ENCODE results near the gene NQO2. TPM values are rescaled to one million over a fixed set of nuclear protein-coding genes. Genes with fewer than 3 reads are reported as not detected.
"Not testable (repeated sequence)": the region's sequence is repeated elsewhere in the genome, so short reads cannot be mapped to it uniquely, and the experiment has no call there.

The NQO2 gene
- total RNA-seq, 1 donor from 2014 or later: 19.2 TPM

DNA sequence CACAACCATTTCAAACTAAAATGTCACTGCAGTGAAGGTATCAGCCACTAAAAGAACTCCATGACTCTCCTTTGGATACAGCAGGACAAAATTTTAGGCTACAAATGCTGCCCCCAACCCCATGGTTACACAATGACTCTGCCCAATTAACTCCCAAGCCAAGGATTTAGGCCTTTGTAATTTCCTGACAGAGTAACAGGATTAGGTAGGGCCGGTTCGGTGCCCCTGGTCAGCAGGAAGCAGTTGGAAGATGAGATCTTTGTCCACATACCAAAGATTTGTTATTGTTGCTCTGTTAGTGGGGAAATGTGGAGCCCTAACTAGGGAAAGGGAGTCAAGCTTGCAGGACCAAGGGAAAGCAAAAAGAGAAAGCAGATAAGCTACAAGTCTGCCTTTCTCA lies 41.9 kb downstream of the NQO2 start:
- Histone ChIP-seq H3K27me3 (ENCODE audit: control insufficient read depth, insufficient read depth, low read length) (no peaks in the 10 kb centered on the region), H3K36me3 (ENCODE audit: control insufficient read depth, insufficient read depth, low read length) (no peaks in the 10 kb centered on the region), H3K4me3 (ENCODE audit: low read depth, low read length) (no peak overlapping the region)
- DNase-seq (ENCODE audit: low read depth): no peak
- TF ChIP-seq, protein P1, sequence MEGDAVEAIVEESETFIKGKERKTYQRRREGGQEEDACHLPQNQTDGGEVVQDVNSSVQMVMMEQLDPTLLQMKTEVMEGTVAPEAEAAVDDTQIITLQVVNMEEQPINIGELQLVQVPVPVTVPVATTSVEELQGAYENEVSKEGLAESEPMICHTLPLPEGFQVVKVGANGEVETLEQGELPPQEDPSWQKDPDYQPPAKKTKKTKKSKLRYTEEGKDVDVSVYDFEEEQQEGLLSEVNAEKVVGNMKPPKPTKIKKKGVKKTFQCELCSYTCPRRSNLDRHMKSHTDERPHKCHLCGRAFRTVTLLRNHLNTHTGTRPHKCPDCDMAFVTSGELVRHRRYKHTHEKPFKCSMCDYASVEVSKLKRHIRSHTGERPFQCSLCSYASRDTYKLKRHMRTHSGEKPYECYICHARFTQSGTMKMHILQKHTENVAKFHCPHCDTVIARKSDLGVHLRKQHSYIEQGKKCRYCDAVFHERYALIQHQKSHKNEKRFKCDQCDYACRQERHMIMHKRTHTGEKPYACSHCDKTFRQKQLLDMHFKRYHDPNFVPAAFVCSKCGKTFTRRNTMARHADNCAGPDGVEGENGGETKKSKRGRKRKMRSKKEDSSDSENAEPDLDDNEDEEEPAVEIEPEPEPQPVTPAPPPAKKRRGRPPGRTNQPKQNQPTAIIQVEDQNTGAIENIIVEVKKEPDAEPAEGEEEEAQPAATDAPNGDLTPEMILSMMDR (IDR thresholded peaks at IDR 0.05; ENCODE audit: insufficient read depth, low read length, poor library complexity, severe bottlenecking): no peak

DNA sequence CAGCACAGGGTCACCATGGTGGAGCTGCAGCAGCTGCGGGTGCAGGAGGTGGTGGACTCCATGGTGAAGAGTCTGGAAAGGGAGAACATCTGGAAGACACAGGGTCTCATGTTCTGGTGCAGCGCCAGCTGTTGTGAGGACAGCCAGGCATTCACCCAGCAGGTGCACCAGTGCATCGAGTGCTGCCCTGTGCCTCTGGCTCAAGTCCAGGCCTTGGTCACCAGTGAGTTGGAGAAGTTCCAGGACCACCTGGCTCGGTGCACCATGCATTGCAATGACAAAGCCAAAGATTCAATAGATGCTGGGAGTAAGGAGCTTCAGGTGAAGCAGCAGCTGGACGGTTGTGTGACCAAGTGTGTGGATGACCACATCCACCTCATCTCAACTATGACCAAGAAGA lies 45.7 kb downstream of the NQO2 start:
- DNase-seq (ENCODE audit: low read depth): no peak
- TF ChIP-seq, protein P1 (IDR thresholded peaks at IDR 0.05; ENCODE audit: insufficient read depth, low read length, poor library complexity, severe bottlenecking): no peak
- H3K36me3 ChIP-seq (ENCODE audit: control insufficient read depth, insufficient read depth, low read length): no peaks in the 10 kb centered on the region
- no peaks in the 10 kb centered on the region for H3K27me3 ChIP-seq (ENCODE audit: control insufficient read depth, insufficient read depth, low read length)
- H3K4me3 ChIP-seq (ENCODE audit: low read depth, low read length): no peak overlapping the region

DNA sequence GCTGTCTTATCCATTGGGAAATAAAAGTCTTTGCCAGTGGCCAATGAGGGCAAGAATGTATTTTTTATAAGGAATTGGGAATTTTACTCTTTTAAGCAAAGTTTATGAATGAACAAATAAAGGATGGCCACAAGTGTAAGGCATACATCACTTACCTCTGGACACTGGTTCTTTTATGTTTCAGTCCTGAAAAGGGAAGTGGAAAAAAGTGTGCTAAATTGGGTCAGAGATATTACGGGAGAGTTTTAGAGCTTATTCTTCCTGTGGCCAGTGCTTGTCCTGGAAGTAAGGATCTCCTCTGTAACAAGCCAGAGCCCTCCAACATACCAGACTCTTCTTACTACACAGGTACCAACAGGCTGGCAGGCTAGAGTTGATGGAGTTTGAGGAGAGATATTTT lies 46.1 kb downstream of the NQO2 start:
- TF ChIP-seq, protein P1 (IDR thresholded peaks at IDR 0.05; ENCODE audit: insufficient read depth, low read length, poor library complexity, severe bottlenecking): no peak
- no peaks in the 10 kb centered on the region for H3K27me3 ChIP-seq (ENCODE audit: control insufficient read depth, insufficient read depth, low read length)
- H3K4me3 ChIP-seq (ENCODE audit: low read depth, low read length): no peak overlapping the region
- H3K36me3 ChIP-seq (ENCODE audit: control insufficient read depth, insufficient read depth, low read length): no peaks in the 10 kb centered on the region
- DNase-seq (ENCODE audit: low read depth): no peak

DNA sequence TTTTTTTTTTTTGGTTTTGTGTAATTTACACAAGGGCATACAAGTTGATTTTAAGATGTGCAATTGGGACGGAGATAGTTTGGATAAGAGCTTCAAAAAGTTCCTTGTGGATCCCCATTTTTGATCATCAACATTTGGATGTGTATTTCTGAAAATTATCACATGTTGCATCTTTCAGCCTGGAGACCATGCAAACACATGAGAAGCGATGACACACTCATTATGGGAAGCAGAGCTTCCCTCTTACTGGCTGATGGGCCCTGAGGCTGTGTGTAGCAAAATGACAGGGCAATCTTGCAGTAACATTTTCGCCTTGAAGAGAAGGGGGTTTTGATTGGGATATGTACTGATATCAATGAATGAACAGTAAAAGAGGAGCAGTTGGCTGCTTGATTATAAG lies 46.6 kb downstream of the NQO2 start:
- TF ChIP-seq, protein P1 (IDR thresholded peaks at IDR 0.05; ENCODE audit: insufficient read depth, low read length, poor library complexity, severe bottlenecking): no peak
- Histone ChIP-seq H3K36me3 (ENCODE audit: control insufficient read depth, insufficient read depth, low read length) (no peaks in the 10 kb centered on the region), H3K27me3 (ENCODE audit: control insufficient read depth, insufficient read depth, low read length) (no peaks in the 10 kb centered on the region), H3K4me3 (ENCODE audit: low read depth, low read length) (no peak overlapping the region)
- DNase-seq (ENCODE audit: low read depth): no peak

DNA sequence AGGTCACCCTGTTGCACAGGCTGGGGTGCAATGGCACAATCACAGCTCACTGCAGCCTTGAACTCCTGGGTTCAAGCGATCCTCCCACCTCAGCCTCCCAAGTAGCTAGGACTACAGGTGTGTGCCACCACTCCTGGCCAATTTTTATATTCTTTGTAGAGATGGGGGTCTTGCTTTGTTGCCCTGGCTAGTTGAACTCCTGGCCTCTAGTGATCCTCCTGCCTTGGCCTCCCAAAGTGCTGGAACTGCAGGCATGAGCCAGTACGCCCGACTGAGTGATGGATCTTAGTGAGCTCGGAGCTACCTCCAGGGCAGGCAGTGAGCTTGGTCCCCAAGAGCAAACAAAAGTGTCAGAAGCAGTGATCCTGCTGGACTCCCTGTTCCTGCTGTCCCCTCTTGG lies 48.3 kb downstream of the NQO2 start:
- not testable (repeated sequence) for H3K27me3 ChIP-seq (ENCODE audit: control insufficient read depth, insufficient read depth, low read length); H3K36me3 ChIP-seq (ENCODE audit: control insufficient read depth, insufficient read depth, low read length); DNase-seq (ENCODE audit: low read depth); H3K4me3 ChIP-seq (ENCODE audit: low read depth, low read length)

DNA sequence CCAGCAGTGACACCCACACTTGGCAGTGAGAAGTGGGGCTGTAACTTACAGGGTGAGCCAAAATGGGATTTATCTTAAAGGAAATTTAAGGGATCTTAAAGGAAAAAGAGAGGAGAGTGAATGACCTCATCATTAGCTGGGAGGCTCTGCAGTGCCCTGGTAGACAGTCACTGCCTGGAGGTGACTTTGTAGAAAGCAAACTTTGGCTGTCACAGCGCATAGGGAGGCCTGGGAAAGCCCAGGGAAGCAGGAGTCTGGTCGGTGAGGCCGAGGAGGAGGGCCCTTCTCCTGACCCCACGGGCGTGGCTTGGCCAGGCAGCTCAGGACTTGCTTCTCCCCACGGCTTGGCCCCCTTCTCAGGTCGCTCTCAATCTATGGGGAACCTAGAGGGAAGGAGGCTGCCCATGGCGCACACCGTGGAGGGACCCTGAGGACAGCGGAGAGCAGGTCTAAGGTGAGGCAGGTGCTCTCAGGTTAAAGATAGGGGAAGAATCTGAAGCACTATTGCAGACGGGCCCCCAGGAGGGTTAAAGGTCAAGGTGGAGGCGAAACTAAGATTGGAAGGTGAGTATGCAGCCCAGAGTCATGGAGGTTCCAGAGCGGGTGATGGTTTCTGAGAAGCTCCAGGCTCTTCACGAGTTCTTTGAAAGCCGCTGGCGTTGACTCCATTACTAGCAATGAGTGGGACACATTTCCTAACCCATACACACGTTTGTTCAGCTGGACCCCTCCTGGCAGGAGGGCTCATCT lies 53.0 kb downstream of the NQO2 start:
- TF ChIP-seq, protein P1 (IDR thresholded peaks at IDR 0.05; ENCODE audit: insufficient read depth, low read length, poor library complexity, severe bottlenecking): no peak
- H3K27me3 ChIP-seq (ENCODE audit: control insufficient read depth, insufficient read depth, low read length): no peaks in the 10 kb centered on the region
- no peaks in the 10 kb centered on the region for H3K36me3 ChIP-seq (ENCODE audit: control insufficient read depth, insufficient read depth, low read length)
- no peak for DNase-seq (ENCODE audit: low read depth)
- H3K4me3 ChIP-seq (ENCODE audit: low read depth, low read length): no peak overlapping the region

Data from kidney epithelial cell (primary cell).